HTERT RPE-1 (cell line): ENCODE data around the gene SLC18A3.

Experiments used
- in situ Hi-C: fragments of 300-500 bp; cut with MboI; formaldehyde crosslinking; loops from 4 replicates; pipeline ENCODE4 v1.14.3; 2020; ENCODE audit warnings: low sequenced_read_pairs

The SLC18A3 gene

GRCh38 chr10:49625411-49625810, 15.3 kb downstream of the SLC18A3 start:
- in situ Hi-C loops: no loop called here

- in situ Hi-C loops: no loop called here
These were observed 16.9 kb downstream of the SLC18A3 start for GRCh38 chr10:49627038-49627437.

- in situ Hi-C loops: no loop called here
These were observed 17.6 kb downstream of the SLC18A3 start for GRCh38 chr10:49627644-49628247.

DNA sequence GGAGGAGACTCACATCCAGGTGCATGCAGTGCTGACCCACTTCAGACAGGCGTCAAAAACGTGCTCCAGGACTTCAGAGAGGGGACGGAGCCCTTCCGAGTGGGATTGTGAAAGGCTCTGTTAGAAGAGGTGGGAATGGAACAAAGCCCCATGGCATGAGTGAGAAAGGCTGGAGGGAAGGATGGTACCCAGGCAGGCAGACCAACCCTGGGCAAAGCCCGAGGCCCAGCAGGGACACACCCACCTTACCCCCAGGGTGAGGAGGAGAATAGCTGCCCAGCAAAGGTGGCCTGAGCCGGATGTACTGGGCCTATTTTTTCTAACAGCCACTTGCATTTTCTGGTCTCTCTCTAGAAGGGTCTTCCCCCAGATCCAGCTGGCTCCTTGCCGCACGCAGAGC, 18.5 kb downstream of the SLC18A3 start:
- in situ Hi-C loops: no loop called here

GRCh38 chr10:49629431-49629881, 19.3 kb downstream of the SLC18A3 start:
- in situ Hi-C loops: no loop called here

DNA sequence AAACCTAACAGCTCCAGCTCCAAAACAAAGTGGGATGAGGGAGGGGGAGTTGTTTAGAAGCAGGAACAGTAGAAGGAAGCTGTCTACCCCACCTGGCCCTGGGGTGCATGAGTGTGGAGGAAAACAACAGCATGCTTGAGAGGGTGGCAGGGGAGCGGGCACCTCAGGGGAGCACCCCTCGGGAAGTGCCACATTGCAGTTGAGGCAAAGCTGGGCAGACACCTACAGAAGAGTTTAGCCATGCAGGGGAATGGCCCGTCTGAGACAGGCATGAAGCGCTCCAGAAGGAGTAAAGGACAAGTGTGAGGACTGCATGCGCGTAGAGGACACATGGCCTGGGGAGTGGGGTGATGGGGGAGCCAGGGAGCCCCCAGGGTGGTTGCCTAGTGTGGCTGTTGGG, 21.9 kb downstream of the SLC18A3 start:
- in situ Hi-C loops: no loop called here

- in situ Hi-C loops: no loop called here
These were observed 22.6 kb downstream of the SLC18A3 start for GRCh38 chr10:49632406-49633317.

DNA sequence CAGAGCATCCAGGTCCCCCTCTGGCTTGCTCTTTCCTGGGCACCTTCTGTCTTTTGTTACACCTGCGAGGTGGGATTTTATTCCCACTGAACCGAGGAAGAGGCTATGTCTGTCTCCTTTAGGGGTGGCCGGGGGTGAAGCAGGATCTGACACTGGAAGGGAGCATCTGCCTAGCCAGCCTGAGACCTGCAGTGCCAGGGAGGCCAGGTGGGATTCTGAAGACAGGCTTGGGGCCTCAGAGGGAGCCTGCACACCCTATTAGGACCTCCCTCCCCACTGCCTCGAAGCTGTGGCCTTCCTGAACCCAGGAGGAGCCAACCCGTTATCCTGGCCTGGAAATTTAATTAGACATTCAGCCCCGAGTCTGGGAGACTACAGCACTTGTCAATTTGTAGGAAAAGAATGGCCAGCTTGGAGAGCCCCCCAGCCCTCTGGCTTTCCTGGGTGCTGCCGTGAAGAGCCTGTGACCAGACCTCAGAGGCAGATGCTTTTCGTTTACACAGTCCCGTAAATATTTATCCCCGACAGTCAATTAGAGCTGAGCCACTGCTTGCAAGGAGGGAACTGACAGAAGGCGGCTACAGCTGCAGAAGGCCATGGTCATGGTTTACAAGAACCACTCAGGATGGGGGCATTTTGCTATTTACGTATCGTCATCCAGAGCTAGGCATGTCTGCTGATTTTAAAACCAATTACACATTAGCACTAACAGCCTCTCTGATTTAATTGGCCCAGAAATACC, 23.4 kb downstream of the SLC18A3 start:
- in situ Hi-C loops: no loop called here

DNA sequence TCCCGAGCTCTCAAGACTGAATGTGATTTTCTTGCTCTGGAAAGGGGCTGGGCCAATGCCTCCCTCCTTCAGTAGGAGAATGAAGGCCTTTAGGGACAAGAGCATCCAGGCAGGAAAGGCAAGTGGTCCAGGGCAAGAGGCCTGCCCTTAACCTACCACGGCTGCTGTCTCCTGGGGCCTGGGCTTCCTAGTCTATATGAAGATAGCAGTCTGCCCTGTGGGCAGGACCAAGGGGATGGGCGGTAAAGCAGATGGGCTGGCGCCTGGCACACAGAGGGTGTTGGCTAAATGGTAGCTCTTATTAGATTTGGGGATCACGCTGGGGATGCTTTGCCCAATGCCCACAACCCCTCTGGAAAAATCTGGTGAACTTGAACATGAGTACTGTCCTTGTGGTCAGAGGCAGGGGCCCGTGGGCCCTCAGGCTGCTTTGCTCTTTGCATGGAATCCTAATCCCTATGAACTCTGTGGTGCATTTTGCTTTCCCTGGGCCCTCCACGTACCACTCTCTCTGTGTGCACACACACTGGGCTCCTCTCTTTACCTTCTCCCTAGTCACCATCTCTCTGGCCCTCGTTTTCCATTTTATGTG, 24.1 kb downstream of the SLC18A3 start:
- in situ Hi-C loops: no loop called here

- in situ Hi-C loops: no loop called here
These were observed 32.2 kb downstream of the SLC18A3 start for GRCh38 chr10:49642311-49642710.

DNA sequence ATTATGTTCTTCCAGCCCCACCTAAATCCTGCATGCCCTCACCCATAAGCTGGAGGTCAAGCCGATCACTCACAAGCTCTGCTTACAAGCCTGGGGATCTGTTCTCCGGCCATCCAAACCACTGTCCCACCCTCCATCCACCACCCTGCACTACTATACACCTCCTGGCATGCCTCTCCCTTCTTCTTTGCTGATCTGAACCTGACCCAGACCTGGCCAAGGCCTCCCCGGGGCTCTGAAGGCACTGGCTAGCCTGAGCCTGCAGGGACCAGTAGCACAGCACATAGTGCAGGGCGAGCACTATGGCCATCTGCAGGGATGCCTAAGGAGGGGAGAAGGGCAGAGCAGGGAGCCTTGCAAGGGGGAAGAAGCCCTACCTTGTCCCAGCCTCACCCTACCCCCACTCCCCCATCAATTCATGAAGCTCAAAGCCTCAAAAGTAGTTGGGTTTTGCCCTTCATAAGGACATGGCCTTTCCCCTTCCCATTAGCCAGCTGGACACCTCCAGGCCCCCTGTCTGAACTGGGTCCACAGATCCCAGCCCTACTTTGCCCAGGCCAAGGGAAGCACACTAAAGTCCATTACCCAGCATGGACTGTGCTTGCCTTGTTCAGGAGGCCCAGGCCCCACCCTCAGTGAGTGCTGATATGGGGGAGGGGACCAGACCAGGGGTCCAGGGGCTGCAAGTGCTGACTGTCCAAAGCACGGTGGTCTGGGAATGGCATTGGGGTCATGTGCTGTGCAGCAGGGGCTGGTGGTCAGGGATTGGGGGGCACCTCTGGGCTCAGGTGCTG, 33.3 kb downstream of the SLC18A3 start:
- in situ Hi-C loops: no loop called here

DNA sequence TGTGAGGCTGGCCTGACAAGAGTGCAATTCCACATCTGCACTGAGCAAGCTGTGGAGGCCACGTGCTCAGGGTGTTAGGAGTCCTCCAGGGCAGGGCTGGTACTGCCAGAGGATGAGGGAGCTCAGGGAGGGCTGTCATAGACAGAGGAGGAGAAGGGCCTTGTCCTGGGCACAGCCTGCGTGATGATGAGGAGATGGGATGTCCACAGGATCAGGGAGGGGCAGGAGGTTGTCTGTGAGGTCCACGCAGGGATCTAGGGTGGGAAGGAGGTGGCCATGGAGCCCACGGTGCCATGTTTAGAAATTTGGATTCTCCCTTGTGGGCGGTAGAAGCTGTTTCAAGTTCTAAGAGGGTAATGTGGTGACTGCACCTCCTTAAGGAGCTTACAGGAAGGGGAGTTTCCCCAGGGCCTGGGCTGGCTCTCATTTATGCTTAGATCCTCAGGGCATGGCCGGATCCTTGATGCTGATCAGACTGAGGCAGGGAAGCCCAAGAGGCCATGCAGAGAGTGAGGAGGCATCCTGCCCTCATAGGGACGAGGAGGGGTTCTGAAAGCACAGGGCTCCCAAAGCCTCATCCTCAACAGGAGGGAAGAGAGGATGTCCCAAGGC, 34.0 kb downstream of the SLC18A3 start:
- in situ Hi-C loops: no loop called here

DNA sequence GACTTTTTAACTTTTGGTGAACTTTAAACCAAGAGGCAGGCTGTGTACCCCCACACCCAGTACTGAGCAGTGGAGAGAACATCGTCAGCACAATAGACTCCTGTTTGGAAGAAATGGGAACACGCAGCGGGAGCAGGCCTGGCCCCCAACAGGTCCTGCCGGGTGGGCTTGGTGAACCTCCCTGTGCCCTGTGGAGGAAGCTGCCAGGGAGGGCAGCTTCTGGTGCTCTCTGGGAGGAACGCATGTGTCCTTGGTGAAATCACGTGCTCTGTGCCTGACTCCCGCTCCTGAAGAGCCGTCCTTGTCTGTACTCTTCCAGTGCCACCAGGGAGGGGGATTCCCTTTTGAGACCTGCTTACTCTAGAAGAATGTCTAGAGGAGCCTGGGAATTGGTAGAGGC, 35.3 kb downstream of the SLC18A3 start:
- in situ Hi-C loops: no loop called here

DNA sequence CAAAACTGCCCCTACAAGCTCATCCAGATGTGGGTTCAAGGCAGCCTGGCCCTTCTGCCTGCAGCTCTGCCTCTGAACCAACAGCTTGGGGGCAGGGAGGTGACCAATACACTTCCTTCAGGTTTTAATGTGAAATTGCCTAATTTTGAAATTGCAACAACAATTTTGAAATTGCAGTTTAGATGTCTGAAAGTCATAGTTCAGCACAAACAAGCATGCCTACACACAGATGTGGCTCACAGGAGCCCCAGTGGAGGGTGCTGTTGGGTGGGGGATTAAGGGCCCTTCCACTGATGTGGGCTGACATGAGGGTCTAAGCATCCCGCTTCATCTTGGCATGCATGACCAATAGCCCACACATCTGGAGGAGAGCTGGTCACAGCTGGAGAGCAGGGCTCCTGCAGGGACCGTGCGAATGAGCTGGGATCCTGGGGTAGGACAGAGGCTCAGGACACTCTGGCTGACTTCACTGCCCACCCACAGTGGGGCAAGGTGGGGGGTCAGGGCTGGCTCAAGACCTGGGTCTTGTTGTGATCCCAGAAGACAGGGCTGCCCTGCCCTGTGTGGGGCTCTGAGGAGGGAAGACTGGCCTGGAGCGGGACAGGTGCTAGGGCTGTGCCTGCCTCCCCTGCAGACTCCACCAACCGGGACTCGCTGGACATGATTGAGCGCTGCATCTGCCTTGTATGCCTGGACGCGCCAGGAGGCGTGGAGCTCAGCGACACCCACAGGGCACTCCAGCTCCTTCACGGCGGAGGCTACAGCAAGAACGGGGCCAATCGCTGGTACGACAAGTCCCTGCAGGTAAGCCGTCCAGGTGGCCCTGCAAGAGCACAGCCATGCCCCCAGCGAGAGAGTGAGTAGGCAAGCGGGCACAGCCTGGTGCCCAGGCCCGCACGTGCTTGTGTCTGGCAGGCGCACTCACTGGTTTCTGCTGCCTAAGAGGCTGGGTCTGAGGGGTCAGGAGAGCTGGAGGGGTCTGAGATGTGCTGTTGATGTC, 36.1 kb downstream of the SLC18A3 start:
- in situ Hi-C loops: no loop called here

- in situ Hi-C loops: no loop called here
These were observed 37.4 kb downstream of the SLC18A3 start for GRCh38 chr10:49647554-49647953.

DNA sequence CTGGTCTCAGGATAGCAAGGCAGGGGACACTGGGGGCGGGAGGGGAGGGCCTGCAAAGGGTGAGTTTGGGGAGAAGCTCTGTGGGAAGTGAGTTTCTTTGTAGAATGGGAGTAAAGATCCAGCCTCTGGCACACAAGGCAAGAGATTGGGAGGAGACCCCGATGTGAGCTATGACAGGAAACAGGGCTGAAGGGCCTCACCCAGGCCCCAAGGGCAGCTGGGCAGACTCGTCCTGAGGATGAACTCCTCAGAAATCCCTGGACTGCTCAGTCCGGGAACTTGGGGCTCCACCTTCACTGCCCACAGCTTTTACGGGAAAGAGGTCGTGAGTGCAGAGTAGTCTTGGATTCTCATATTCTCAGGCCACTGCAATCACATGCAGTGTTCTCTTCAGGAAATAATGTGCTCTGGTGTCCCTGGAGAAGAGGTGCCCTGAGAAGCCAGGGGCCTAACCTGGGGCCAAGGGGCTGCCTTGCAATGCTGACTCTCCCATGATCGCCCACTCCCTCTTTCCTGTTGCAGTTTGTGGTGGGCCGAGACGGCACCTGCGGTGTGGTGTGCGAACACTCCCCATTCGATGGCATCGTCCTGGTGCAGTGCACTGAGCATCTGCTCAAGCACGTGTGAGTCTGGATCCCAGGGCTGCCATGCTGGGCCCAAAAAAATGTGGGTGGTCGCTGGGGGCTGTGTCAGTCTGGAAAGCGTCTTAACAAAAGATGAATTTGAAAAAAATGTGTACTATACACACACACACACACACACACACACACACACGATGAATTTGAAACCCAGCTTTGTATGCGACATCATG, 38.1 kb downstream of the SLC18A3 start:
- in situ Hi-C loops: no loop called here

- in situ Hi-C loops: no loop called here
These were observed 39.2 kb downstream of the SLC18A3 start for GRCh38 chr10:49649294-49649693.
